ENCODE results near the gene AFAP1.

Gene AFAP1

GRCh38 chr4:7938266-7938608 lies 1.4 kb downstream of the AFAP1 start:
- H3K27ac ChIP-seq, result peak overlapping the region; percentile 77 to 91
- no peak for DNase-seq (ENCODE audit: low spot score)
- peak overlapping the region; percentile 94 for H3K4me3 ChIP-seq
- TF ChIP-seq CTCF (IDR thresholded peaks at IDR 0.05), result no peak

GRCh38 chr4:7937006-7937405 lies 2.7 kb downstream of the AFAP1 start:
- no peak overlapping the region for H3K27ac ChIP-seq
- peak overlapping the region; percentile 94 for H3K4me3 ChIP-seq
- no peak for TF ChIP-seq CTCF (IDR thresholded peaks at IDR 0.05)
- DNase-seq (ENCODE audit: low spot score), result no peak

- DNase-seq (ENCODE audit: low spot score), result no peak
- Histone ChIP-seq H3K4me3 (peak overlapping the region; percentile 20), H3K27ac (peak overlapping the region in 1 of 2 donors; percentile 47)
- no peak for TF ChIP-seq CTCF (IDR thresholded peaks at IDR 0.05)
Measured at GRCh38 chr4:7933651-7934510, 5.8 kb downstream of the AFAP1 start.

GRCh38 chr4:7932287-7932686 lies 7.4 kb downstream of the AFAP1 start:
- TF ChIP-seq CTCF (IDR thresholded peaks at IDR 0.05), result no peak
- no peak overlapping the region for H3K4me3 ChIP-seq
- no peak overlapping the region for H3K27ac ChIP-seq
- DNase-seq (ENCODE audit: low spot score), result no peak

GRCh38 chr4:7929118-7929951 lies 10.3 kb downstream of the AFAP1 start:
- no peak for TF ChIP-seq CTCF (IDR thresholded peaks at IDR 0.05)
- H3K4me3 ChIP-seq, result peak overlapping the region; percentile 27
- peak overlapping the region in 1 of 2 donors; percentile 60 for H3K27ac ChIP-seq
- DNase-seq (ENCODE audit: low spot score), result no peak

- DNase-seq (ENCODE audit: low spot score), result no peak
- Histone ChIP-seq H3K27ac (peak overlapping the region in 1 of 2 donors; percentile 17), H3K4me3 (no peak overlapping the region)
- no peak for TF ChIP-seq CTCF (IDR thresholded peaks at IDR 0.05)
Measured at GRCh38 chr4:7928711-7929110, 10.9 kb downstream of the AFAP1 start.
